UCSD-AML1 (cell line): ENCODE data around the gene ITPR3.
A peak's percentile ranks its signal among the peaks of the same experiment; 100 is the strongest.

Experiments used
- DNase-seq: peaks from one replicate; lab custom pipeline; 2025; ENCODE audit not compliant: unreplicated experiment; lab: John Stamatoyannopoulos, UW

Gene ITPR3

GRCh38 chr6:33633462-33634158 is 12.5 kb downstream of the ITPR3 start:
- peak; percentile 56 for DNase-seq

- DNase-seq: no peak
Measured at GRCh38 chr6:33634161-33634727, 13.1 kb downstream of the ITPR3 start.

- DNase-seq: no peak
Measured at GRCh38 chr6:33634946-33635345, 13.8 kb downstream of the ITPR3 start.

- DNase-seq: no peak
Measured at GRCh38 chr6:33636655-33637054, 15.5 kb downstream of the ITPR3 start.

GRCh38 chr6:33638556-33638955 is 17.4 kb downstream of the ITPR3 start:
- DNase-seq: no peak

- DNase-seq: no peak
Measured at GRCh38 chr6:33639559-33639958, 18.4 kb downstream of the ITPR3 start.

GRCh38 chr6:33640361-33640760 is 19.2 kb downstream of the ITPR3 start:
- DNase-seq: no peak

GRCh38 chr6:33641144-33641543 is 20.0 kb downstream of the ITPR3 start:
- DNase-seq: no peak

GRCh38 chr6:33641602-33642001 is 20.5 kb downstream of the ITPR3 start:
- DNase-seq: no peak

- DNase-seq: no peak
Measured at GRCh38 chr6:33642897-33643296, 21.8 kb downstream of the ITPR3 start.

GRCh38 chr6:33651403-33651802 is 30.3 kb downstream of the ITPR3 start:
- DNase-seq: no peak

- DNase-seq: peak; percentile 58
Measured at GRCh38 chr6:33652002-33652401, 30.9 kb downstream of the ITPR3 start.

- peak; percentile 29 for DNase-seq
Measured at GRCh38 chr6:33654831-33655554, 33.9 kb downstream of the ITPR3 start.

GRCh38 chr6:33656844-33657243 is 35.7 kb downstream of the ITPR3 start:
- no peak for DNase-seq

GRCh38 chr6:33658982-33659689 is 38.0 kb downstream of the ITPR3 start:
- DNase-seq: no peak

- no peak for DNase-seq
Measured at GRCh38 chr6:33659986-33660385, 38.9 kb downstream of the ITPR3 start.

GRCh38 chr6:33661106-33661838 is 40.1 kb downstream of the ITPR3 start:
- no peak for DNase-seq

GRCh38 chr6:33662318-33662717 is 41.2 kb downstream of the ITPR3 start:
- DNase-seq: no peak

- no peak for DNase-seq
Measured at GRCh38 chr6:33663028-33663427, 41.9 kb downstream of the ITPR3 start.

GRCh38 chr6:33663727-33664449 is 42.8 kb downstream of the ITPR3 start:
- no peak for DNase-seq
